Measurements from ENCODE around the gene ALK. TPM values are rescaled to one million over a fixed set of nuclear protein-coding genes. Genes with fewer than 3 reads are reported as not detected.
A peak's percentile ranks its signal among the peaks of the same experiment; 100 is the strongest.

ALK gene
- total and polyA plus RNA-seq, 12 donors: 0.09 to 1.8 (median 0.53) TPM; not detected in 1

DNA sequence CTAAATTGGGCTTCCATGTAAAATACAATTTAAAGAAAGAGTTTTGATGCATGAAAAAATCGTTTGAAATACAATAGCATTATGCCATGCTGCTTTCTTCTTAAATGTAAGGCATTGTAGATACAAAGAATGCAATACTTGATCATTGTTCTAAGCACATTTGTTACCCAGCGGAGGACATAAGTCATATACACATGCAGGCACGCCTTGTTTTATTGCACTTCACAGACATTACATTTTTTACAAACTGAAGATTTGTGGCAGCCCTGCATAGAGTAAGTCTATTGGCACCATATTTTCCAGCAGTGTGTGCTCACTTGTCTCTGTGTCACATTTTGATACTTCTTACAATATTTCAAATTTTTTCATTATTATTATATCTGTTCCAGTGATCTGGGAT is 461.2 kb downstream of the ALK start:
- H3K4me3 ChIP-seq: no peak overlapping the region
- no peaks in the 10 kb centered on the region for H3K27me3 ChIP-seq
- TF ChIP-seq POLR2A (IDR thresholded peaks at IDR 0.05): no peak
- TF ChIP-seq, protein P1, sequence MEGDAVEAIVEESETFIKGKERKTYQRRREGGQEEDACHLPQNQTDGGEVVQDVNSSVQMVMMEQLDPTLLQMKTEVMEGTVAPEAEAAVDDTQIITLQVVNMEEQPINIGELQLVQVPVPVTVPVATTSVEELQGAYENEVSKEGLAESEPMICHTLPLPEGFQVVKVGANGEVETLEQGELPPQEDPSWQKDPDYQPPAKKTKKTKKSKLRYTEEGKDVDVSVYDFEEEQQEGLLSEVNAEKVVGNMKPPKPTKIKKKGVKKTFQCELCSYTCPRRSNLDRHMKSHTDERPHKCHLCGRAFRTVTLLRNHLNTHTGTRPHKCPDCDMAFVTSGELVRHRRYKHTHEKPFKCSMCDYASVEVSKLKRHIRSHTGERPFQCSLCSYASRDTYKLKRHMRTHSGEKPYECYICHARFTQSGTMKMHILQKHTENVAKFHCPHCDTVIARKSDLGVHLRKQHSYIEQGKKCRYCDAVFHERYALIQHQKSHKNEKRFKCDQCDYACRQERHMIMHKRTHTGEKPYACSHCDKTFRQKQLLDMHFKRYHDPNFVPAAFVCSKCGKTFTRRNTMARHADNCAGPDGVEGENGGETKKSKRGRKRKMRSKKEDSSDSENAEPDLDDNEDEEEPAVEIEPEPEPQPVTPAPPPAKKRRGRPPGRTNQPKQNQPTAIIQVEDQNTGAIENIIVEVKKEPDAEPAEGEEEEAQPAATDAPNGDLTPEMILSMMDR (IDR thresholded peaks at IDR 0.05): no peak
- intact Hi-C loops (cut with DNase I): no loop called here
- no peaks in the 10 kb centered on the region for H3K36me3 ChIP-seq (replicated peaks in 1 of 2)
- DNase-seq: no peak
- no peak overlapping the region for H3K27ac ChIP-seq
- WGBS, 4 donors: 46 to 63% (median 54%) methylated on average over 3 of the region's 3 CpGs
- H3K9me3 ChIP-seq (replicated peaks in 1 of 3): no peaks in the 10 kb centered on the region
- H3K4me1 ChIP-seq (replicated peaks in 1 of 2): no peaks in the 10 kb centered on the region

DNA sequence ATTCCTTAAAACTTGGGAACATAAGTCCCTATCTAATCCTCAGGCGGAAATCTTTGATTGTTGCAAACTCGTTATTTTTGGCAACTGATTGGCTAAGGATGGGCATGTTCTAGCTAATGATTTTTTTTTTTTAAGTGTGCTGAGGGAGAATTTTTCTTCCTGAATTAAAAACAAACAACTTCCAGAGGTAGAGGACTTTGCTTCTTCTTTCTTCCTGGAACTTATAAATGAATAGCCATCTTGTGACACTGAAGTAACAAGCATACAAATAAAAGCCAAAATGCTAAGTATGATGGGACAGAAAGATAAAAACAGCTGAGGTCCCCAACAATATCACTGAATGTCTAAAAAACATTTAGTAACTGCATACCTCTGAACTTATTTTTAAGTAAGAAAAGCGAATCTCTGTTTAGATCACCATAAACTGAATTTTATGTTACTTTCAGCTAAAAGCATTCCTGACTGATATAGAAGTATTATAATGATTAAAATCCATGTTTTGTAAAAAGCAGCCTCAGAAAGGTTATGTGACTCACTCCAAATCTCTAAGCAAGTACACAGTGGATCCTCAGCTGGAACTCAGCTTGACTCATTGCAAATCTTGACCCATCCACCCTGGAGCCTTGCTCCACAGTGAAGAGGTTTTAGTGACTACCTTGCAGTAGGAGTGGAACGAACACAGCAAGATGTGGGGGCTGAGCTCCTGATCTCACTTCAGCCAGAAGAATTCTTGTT is 461.8 kb downstream of the ALK start:
- Histone ChIP-seq H3K27ac (no peak overlapping the region), H3K4me3 (no peak overlapping the region), H3K27me3 (no peaks in the 10 kb centered on the region), H3K4me1 (replicated peaks in 1 of 2) (no peaks in the 10 kb centered on the region), H3K36me3 (replicated peaks in 1 of 2) (no peaks in the 10 kb centered on the region), H3K9me3 (replicated peaks in 1 of 3) (no peaks in the 10 kb centered on the region)
- intact Hi-C loops (cut with DNase I): no loop called here
- no peak for TF ChIP-seq POLR2A (IDR thresholded peaks at IDR 0.05)
- TF ChIP-seq, protein P1 (IDR thresholded peaks at IDR 0.05): no peak
- 70 to 82% (median 72%) methylated on average over 4 of the region's 4 CpGs for WGBS, 4 donors
- no peak for DNase-seq

DNA sequence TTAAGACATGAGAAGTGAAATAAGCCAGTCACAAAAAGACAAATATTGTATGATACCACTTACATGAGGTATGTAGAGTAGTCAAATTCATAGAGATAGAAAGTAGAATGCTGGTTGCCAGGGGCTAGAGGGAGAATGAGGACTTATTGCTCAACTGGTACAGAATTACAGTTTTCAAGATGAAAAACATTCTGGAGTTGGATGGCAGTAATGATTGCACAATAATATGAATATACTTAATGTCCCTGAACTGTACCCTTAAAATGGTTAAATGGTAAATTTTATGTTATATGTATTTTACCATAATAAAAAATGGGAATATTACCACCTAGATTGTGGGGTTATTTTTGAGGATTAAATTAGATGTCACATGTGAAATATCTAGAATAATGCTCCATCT is 465.0 kb downstream of the ALK start:
- H3K9me3 ChIP-seq (replicated peaks in 1 of 3): no peaks in the 10 kb centered on the region
- H3K4me1 ChIP-seq (replicated peaks in 1 of 2): no peaks in the 10 kb centered on the region
- intact Hi-C loops (cut with DNase I): no loop called here
- H3K36me3 ChIP-seq (replicated peaks in 1 of 2): no peaks in the 10 kb centered on the region
- no peak for DNase-seq
- TF ChIP-seq, protein P1 (IDR thresholded peaks at IDR 0.05): no peak
- TF ChIP-seq POLR2A (IDR thresholded peaks at IDR 0.05): no peak
- no peaks in the 10 kb centered on the region for H3K27me3 ChIP-seq
- H3K4me3 ChIP-seq: no peak overlapping the region
- H3K27ac ChIP-seq: no peak overlapping the region

DNA sequence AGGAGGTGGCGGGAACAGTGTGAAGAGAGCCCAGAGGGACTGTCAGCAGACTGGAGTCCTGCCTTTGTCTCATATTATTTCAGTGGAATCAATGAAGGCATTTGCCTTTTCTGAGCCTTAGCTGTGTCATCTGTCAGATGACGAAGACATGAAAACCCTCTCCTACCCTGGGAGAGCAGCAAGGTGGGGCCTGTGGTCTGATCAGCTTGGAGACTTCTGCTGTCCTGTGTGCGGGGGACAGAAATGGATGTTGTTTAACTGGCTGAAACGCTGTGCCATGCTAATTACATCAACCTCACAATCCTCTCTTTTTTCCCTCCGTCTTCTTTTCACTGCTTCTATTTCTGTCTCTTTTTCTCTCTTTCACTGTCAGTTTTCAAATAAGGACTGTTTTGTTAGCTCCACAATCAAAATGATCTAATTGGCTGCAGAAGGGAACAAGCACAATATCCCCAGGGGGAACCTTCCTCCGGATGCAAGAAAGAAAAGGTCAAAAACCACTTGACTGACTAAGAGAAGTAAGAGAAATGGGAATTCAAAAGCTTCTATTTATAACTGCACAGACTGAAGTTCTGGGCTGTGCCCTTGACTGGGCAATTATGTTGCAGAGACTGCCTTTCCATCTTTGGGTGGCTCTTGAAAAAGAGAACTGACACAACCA is 466.1 kb downstream of the ALK start:
- DNase-seq: no peak
- Histone ChIP-seq H3K27me3 (no peaks in the 10 kb centered on the region), H3K4me3 (no peak overlapping the region), H3K36me3 (replicated peaks in 1 of 2) (no peaks in the 10 kb centered on the region), H3K4me1 (replicated peaks in 1 of 2) (no peaks in the 10 kb centered on the region), H3K9me3 (replicated peaks in 1 of 3) (no peaks in the 10 kb centered on the region), H3K27ac (peak overlapping the region in 1 of 5 donors; percentile 19)
- TF ChIP-seq, protein P1 (IDR thresholded peaks at IDR 0.05): no peak
- TF ChIP-seq POLR2A (IDR thresholded peaks at IDR 0.05): no peak
- intact Hi-C loops (cut with DNase I): no loop called here
- 54 to 61% (median 58%) methylated on average over 6 of the region's 6 CpGs for WGBS, 4 donors
